HL-60/S4 treated with retinoic acid at 250 ng/mL for 4 days and 3 days (cell line): Measurements from ENCODE around the gene PCDHGB5.
"Not testable (repeated sequence)": the region's sequence is repeated elsewhere in the genome, so short reads cannot be mapped to it uniquely, and the experiment has no call there.

Source experiments
- in situ Hi-C: fragments of 300-500 bp; cut with MboI; formaldehyde crosslinking; loops from 2 replicates; pipeline ENCODE4 v1.7.0; 2022; ENCODE audit warnings: low sequenced_read_pairs

Gene PCDHGB5

DNA sequence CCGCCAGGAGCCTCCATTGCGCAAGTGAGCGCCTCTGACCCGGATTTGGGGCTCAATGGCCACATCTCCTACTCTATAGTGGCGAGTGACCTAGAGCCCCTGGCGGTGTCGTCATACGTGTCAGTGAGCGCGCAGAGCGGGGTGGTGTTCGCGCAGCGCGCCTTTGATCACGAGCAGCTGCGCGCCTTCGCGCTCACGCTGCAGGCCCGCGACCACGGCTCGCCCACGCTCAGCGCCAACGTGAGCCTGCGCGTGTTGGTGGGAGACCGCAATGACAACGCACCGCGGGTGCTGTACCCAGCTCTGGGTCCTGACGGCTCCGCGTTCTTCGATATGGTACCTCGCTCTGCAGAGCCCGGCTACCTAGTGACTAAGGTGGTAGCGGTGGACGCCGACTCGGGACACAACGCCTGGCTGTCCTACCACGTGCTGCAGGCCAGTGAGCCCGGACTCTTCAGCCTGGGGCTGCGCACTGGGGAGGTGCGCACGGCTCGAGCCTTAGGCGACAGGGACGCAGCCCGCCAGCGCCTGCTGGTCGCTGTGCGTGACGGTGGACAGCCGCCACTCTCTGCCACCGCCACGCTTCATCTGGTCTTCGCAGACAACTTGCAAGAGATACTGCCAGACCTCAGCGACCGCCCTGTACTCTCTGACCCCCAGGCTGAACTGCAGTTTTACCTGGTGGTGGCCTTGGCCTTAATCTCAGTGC, 12.0 kb downstream of the PCDHGB5 start:
- in situ Hi-C loops = no loop called here

DNA sequence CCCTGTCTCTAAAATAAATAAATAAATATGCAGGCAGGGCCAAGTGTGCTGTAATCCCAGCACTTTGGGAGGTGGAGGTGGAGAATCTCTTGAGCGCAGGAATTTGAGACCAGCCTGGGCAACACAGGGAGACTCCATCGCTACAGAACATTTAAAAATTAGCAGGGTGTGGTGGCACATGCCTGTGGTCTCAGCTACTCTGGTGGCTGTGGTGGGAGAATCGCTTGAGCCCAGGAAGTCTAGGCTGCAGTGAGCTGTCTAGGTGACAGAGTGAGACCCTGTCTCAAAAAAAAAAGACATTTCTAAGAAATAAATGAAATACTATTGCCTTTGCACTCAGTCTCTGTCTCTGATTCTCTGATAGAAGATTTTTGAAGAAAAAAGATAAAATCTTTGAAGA, 13.8 kb downstream of the PCDHGB5 start:
- in situ Hi-C loops = no loop called here

- in situ Hi-C loops = no loop called here
Observed at GRCh38 chr5:141412854-141413539, 15.2 kb downstream of the PCDHGB5 start, which contains the start of gene PCDHGA10. PCDHGA10 (plus strand) TSS chr5:141412987; CDS start chr5:141413176, 189 bp downstream.

DNA sequence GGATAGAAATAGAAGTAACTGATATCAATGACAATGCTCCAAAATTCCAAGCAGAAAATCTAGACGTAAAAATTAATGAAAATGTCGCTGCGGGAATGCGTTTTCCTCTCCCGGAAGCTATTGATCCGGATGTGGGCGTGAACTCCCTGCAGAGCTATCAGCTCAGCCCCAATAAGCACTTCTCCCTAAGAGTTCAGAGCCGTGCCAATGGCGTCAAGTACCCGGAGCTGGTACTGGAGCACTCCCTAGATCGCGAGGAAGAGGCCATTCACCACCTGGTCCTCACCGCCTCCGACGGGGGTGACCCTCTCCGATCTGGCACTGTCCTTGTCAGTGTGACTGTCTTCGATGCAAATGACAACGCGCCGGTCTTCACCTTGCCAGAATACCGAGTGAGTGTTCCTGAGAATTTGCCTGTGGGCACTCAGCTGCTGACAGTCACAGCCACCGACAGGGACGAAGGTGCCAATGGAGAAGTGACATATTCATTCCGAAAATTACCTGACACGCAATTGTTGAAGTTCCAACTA, 15.9 kb downstream of the PCDHGB5 start:
- in situ Hi-C loops = no loop called here

GRCh38 chr5:141414548-141415274, 17.0 kb downstream of the PCDHGB5 start:
- in situ Hi-C loops = not testable (repeated sequence)

DNA sequence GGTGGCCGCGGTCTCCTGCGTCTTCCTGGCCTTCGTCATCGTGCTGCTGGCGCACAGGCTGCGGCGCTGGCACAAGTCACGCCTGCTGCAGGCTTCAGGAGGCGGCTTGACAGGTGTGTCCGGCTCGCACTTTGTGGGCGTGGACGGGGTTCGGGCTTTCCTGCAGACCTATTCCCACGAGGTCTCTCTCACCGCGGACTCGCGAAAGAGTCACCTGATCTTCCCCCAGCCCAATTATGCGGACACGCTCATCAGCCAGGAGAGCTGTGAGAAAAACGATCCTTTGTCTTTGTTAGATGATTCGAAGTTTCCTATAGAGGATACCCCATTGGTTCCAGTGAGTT, 17.5 kb downstream of the PCDHGB5 start:
- in situ Hi-C loops = not testable (repeated sequence)

- in situ Hi-C loops = not testable (repeated sequence)
Observed at GRCh38 chr5:141417494-141418172, 19.9 kb downstream of the PCDHGB5 start, which contains the start of gene PCDHGB7. PCDHGB7 (plus strand) TSS chr5:141417677; CDS start chr5:141417860, 183 bp downstream.

GRCh38 chr5:141419074-141419880, 21.5 kb downstream of the PCDHGB5 start:
- in situ Hi-C loops = no loop called here

DNA sequence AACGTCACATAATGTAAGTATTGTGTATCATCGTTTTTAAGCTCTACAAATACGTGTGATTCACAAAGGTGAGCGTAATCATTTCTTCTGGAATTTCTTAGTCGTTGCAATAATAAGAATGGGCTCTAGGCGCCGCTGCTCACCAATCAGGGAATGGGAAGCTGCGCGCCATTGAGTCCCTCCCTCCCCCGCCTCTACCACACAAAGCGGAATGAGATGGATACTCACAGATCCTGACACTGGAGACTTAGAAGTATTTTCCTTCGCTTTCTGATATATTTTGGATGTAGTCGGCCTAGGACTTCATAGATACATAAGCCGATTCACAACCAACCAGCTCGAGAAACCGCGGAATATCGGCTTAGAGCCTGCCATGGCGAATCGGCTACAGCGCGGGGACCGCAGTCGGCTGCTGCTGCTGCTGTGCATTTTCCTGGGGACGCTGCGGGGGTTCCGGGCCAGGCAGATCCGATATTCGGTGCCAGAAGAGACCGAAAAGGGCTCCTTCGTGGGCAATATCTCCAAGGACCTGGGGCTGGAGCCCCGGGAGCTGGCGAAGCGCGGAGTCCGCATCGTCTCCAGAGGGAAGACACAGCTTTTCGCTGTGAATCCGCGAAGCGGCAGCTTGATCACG, 23.2 kb downstream of the PCDHGB5 start, which contains the start of gene PCDHGA11:
Gene PCDHGA11 (plus strand): TSS at position 197 of the 634 bp plus-strand sequence. CDS start 177 bp downstream, at position 374.
- in situ Hi-C loops = no loop called here

- in situ Hi-C loops = no loop called here
Observed at GRCh38 chr5:141421489-141421855, 23.7 kb downstream of the PCDHGB5 start.

DNA sequence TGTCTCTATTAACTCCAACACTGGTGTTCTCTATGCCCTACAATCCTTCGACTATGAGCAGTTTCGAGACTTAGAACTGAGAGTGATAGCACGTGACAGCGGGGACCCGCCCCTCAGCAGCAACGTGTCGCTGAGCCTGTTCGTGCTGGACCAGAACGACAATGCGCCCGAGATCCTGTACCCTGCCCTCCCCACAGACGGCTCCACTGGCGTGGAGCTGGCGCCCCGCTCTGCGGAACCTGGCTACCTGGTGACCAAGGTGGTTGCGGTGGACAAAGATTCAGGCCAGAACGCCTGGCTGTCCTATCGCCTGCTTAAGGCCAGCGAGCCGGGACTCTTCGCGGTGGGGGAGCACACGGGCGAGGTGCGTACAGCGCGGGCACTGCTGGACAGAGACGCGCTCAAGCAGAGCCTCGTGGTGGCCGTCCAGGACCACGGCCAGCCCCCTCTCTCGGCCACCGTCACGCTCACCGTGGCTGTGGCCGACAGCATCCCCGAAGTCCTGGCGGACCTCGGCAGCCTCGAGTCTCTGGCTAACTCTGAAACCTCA, 25.1 kb downstream of the PCDHGB5 start:
- in situ Hi-C loops = no loop called here

DNA sequence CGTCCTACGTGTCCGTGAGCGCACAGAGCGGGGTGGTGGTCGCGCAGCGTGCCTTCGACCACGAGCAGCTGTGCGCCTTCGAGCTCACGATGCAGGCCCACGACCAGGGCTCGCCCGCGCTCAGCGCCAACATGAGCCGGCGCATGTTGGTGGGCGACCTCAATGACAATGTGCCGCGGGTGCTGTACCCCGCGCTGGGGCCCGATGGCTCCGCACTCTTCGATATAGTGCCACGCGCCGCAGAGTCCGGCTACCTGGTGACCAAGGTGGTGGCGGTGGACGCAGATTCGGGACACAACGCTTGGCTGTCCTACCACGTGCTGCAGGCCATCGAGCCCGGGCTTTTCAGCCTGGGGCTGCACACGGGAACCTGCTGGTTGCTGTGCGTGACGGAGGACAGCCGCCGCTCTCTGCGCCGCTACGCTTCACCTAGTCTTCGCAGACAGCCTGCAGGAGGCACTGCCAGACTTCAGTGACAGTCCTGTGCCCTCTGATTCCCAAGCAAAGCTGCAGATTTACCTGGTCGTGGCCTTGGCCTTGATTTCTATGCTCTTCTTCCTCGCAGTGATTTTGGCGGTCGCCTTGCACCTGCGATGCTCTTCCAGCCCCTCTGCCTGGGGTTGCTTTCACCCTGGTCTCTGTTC, 30.2 kb downstream of the PCDHGB5 start:
- in situ Hi-C loops = no loop called here

DNA sequence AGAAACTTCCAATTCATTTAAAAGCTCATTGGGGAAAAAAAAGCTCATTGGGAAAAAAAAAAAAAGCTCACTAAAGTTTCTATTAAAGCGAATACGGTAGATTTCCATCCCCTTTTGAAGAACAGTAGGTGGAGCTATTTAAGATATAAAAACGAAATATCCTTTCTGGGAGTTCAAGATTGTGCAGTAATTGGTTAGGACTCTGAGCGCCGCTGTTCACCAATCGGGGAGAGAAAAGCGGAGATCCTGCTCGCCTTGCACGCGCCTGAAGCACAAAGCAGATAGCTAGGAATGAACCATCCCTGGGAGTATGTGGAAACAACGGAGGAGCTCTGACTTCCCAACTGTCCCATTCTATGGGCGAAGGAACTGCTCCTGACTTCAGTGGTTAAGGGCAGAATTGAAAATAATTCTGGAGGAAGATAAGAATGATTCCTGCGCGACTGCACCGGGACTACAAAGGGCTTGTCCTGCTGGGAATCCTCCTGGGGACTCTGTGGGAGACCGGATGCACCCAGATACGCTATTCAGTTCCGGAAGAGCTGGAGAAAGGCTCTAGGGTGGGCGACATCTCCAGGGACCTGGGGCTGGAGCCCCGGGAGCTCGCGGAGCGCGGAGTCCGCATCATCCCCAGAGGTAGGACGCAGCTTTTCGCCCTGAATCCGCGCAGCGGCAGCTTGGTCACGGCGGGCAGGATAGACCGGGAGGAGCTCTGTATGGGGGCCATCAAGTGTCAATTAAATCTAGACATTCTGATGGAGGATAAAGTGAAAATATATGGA, 32.8 kb downstream of the PCDHGB5 start, which contains the start of gene PCDHGA12:
Gene PCDHGA12 (plus strand): TSS at position 176 of the 782 bp plus-strand sequence. CDS start 253 bp downstream, at position 429.
- in situ Hi-C loops = no loop called here

- in situ Hi-C loops = no loop called here
Observed at GRCh38 chr5:141431286-141431685, 33.5 kb downstream of the PCDHGB5 start.

- in situ Hi-C loops = not testable (repeated sequence)
Observed at GRCh38 chr5:141432308-141432707, 34.6 kb downstream of the PCDHGB5 start.

DNA sequence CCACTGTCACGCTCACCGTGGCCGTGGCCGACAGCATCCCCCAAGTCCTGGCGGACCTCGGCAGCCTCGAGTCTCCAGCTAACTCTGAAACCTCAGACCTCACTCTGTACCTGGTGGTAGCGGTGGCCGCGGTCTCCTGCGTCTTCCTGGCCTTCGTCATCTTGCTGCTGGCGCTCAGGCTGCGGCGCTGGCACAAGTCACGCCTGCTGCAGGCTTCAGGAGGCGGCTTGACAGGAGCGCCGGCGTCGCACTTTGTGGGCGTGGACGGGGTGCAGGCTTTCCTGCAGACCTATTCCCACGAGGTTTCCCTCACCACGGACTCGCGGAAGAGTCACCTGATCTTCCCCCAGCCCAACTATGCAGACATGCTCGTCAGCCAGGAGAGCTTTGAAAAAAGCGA, 35.0 kb downstream of the PCDHGB5 start:
- in situ Hi-C loops = not testable (repeated sequence)

GRCh38 chr5:141434006-141434405, 36.3 kb downstream of the PCDHGB5 start:
- in situ Hi-C loops = no loop called here

DNA sequence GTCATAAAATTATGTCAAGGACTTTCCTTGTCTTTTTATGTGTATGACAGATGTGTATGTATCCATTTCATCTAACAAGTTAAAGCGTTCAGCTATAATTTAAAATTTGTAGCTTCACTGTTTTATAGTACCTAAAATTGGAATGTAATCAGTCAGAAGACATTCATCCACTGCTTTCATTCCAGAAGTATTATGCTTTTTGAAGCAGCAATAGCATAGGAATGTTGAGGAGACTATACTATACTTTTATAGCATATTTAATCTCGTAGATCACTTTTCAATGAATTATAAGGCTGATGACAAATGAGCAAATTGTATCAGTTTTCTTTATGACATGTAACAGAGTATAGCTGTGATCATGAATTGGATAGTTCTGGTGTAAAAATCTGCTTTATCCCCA, 39.5 kb downstream of the PCDHGB5 start:
- in situ Hi-C loops = no loop called here
